Measurements from ENCODE around the gene PRDM16. TPM values are rescaled to one million over a fixed set of nuclear protein-coding genes. Genes with fewer than 3 reads are reported as not detected.

Gene PRDM16
- total RNA-seq, 1 donor from 2014 or later = not detected

DNA sequence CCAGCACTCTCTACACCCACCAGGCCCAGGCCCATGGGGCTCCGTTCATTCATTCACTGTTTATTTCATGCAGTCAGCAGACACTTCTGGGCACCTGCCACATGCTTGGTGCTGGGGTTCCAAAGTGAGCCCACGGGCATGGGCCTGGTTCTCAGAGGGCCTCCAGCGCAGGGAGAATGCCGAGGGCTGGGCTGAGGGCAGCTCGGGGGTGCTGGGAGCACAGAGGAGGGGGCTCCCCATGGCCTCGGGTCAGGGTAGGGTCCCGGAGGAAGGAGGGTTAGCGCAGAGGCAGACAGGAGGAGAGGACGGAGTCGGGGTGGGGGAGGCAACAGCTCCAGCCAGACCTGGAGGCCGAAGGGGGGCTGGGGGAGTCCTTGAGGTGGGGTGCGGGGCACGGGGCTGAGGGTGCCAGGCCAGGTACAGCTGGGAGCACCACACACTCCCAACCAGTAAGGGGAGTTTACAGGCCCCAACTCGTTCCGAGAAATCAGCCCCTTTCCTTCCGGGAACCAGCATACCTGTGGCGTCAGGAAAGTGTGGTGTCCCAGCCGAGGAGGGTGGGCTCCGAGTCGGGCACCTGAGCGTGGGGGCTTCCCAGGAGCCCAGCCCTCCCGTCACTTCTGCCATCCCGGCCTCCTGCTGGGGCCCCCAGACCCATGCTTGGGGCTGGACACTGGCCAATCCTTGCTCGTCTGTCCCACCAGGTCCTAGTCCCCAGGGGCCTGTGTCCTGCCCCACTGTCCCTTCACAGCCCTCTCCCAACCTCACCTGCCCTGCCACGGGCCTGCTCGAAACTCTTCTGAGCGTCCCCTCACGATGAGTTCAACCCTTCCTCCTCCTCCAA is 396.3 kb downstream of the PRDM16 start:
- DNase-seq (ENCODE audit: low read depth) = no peak

DNA sequence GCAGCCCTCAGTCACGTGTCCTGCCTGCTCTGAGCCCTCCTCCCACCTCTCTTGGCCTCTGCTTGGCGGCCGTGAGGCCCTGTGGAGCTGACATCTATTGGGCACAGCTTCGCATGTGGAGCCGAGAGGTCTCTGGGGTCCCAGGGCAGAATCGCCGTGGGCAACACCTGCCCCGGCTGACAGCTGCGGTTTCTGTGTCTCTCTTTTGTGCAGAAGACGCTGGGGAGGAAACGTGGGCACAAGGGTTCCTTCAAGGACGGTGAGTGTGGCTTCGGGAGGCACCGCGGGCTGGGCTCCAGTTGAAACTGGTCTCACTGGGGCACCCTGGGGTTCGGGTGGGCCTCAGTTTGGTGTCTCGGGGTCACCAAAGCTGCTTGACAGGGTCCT is 396.9 kb downstream of the PRDM16 start:
- DNase-seq (ENCODE audit: low read depth) = no peak

DNA sequence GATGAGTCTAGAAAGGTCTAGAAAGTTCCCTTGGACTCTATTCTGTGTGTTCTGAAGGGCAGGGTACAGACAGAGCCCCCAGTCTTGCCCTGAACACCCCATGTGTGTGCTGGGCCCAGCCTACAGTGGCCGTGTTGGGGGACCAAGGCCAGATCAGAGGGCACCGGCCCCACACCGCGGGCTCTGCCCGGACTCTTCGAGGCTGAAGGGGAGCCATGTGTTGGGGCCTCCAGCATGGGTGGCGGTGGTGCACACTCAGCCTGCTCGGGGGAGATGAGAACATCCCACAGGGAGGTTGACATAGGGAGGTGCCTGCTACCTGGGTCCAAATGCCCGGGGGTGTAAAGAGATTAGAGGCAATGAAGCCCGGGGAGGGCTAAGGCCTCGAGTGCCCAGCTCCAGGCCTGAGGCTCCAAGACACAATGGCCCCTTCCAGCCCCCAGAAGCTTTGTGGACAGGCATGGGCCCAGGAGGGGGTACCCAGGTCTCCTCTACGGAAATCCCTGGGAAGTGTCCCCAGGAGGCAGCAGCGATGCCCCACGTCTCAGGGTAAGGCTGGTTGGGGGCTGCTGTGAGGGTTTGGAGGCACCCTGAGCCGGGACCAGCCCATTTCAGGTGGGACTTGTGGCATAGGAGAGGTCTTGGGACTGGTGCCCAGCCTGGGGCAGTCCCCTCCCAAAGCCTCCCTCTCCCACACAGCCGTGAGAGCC is 397.5 kb downstream of the PRDM16 start:
- no peak for DNase-seq (ENCODE audit: low read depth)

DNA sequence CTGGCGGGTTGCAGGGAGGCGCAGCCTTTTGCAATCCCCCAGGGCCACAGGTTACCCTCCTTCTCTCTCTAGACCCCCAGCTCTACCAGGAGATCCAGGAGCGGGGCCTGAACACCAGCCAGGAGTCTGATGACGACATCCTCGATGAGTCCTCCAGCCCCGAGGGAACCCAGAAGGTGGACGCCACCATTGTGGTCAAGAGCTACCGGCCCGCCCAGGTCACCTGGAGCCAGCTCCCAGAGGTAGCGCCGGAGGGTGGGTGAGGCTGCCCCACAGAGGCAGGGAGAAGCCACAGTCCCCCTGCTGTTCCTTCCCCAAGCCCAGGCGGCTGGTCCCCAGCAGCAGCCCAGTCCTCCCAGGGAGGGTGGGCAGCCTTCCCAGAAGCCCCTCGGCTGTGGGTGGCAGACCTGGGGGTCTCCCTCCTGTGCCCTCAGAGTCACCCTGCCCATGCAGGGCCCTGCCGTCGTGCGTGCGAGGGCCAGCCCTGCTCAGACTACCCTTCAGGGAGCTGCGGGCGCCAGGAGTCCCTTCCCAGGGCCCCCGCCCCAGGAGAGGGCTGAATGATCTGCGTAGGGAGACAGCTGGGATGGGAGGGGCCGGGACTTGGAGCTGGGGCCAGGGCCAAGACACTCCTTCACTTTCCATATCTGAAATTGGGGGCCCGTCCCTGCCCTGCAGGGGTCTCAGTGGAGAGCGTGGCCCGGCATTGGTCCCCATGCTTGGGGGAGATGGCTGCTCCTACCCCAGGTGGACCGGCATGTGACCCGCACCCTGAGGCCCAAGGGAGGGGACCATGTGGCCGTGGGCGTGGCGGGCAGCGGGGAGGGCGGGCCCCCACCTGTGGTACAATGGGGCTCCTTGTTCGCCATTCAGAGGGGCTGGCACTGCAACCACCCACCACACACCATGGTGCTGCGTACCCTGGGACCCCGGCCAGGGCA is 398.4 kb downstream of the PRDM16 start:
- no peak for DNase-seq (ENCODE audit: low read depth)

DNA sequence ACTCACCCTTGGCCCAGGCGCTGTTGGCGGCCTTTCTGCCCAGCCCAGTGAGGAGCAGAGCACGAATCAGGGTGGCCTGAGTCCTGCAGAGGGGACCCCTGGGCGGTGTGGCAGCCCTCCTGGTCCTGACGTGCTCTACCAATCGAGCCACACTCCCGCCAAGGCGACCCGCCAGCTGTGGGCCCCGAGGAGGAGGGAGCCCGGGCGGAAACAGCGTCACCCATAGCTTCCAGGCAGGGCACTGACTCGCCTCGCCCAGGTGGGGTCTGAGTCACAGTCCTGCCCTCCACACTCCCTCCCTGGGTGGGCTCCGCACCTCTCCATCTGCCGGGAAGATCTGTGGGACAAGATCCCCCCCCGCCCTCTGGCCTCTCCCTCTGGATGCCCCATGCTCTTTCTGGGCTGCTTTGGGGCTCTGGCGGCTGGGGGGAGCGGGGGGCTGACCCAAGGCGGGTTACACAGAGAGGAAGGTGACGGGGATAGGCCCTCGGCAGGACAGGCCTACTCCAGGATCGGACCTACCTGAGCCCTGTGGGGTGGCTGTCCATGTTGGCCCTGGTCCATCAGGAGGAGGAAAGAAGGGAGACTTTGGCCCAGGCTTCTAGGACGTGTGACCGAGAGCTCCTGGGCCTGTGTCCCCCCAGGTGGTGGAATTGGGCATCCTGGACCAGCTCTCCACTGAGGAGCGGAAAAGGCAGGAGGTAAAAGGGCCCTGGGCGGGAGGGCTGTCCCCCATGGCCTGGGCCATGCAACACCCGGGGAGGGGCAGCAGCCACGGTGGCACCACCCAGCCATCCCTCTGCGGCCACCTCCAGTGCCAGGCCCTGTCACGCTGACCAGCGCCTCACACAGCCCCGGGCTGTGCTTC is 399.5 kb downstream of the PRDM16 start:
- DNase-seq (ENCODE audit: low read depth) = no peak

DNA sequence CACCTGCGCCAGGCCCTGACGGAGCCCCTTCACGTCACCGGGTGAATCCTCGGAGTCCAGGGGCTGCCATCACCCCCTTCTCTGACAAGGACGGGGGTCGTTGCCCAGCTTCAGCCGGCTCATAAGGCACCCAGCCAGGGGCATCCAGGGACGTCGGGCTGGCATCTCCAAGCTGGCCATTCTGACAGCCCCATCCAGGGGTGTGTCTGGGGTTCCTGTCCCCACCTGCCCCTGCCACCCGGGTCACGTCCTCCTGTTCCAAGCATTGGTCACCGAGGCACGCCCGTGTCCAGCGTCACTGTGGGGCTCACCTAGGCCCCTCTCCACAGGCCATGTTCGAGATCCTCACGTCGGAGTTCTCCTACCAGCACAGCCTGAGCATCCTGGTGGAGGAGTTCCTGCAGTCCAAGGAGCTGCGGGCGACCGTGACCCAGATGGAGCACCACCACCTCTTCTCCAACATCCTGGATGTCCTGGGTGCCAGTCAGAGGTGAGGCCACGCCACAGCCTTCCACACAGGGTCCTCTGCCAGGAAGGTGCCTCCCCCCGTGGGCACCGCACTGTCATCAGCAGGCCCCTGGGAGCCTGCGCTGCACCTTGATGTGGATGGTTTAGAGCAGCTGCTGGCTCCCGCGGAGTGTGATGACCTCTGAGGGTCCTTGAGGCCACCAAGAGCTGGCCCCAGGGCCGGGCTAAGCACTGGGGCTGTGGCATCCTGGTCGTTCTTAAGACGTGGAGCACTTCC is 400.3 kb downstream of the PRDM16 start:
- DNase-seq (ENCODE audit: low read depth) = no peak

DNA sequence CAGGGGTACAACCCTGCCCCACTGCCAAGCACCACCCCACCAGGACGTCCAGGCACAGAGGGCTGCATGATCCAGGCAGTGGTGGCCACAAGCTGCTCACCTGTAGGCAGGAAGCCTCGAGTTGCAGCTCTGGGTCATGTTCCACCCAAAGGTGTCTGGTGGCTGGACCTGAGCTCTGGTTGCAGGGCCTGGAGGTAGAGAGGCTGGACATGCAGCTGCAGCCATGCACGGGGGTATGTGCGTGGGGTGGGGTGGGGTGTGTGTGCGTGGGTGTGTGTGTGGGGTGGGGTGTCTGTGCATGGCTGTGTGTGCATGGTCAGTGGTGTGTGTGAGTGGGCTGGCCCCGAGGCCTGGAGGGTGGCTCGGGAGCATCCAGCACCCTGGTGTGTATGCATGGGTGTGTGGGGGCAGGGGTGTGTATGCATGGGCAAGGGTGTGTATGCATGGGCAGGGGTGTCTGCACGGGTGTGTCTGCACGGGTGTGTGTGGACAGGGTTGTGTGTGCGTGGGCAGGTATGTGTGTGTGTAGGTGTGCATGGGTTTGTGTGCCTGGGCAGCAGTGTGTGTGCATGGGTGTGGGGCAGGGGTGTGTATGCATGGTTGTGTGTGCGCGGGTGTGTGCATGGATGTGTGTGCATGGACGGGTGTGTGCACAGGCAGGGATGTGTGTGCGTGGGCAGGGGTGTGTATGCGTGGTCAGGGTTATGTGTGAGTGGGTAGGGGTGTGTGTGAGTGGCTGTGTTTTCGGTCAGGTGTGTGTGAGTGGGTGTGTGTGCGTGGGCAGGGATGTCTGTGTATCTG is 401.0 kb downstream of the PRDM16 start:
- DNase-seq (ENCODE audit: low read depth) = no peak

DNA sequence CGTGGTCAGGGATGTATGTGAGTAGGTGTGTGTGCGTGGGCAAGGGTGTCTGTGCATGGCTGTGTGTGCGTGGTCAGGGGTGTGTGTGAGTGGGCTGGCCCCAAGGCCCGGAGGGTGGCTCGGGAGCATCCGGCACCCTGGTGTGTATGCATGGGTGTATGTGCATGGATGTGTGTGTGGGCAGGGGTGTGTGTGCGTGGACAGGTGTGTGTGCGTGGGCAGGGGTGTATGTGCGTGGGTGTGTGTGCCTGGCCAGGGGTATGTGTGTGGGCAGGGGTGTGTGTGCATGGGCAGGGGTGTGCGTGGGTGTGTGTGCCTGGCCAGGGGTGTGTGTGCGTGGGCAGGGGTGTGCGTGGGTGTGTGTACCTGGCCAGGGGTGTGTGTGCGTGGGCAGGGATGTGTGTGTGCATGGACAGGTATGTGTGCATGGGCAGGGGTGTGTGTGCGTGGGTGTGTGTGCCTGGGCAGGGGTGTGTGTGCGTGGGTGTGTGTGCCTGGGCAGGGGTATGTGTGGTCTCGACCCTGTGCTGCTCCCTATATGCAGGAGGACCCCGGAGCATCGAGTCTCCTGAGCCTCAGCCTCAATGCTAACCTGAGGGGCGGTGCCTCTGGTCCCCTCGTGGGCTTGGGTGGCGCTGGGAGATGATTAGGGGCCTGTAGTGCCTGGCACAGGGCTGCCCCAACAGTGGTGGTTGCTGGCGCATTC is 401.8 kb downstream of the PRDM16 start:
- DNase-seq (ENCODE audit: low read depth) = no peak

DNA sequence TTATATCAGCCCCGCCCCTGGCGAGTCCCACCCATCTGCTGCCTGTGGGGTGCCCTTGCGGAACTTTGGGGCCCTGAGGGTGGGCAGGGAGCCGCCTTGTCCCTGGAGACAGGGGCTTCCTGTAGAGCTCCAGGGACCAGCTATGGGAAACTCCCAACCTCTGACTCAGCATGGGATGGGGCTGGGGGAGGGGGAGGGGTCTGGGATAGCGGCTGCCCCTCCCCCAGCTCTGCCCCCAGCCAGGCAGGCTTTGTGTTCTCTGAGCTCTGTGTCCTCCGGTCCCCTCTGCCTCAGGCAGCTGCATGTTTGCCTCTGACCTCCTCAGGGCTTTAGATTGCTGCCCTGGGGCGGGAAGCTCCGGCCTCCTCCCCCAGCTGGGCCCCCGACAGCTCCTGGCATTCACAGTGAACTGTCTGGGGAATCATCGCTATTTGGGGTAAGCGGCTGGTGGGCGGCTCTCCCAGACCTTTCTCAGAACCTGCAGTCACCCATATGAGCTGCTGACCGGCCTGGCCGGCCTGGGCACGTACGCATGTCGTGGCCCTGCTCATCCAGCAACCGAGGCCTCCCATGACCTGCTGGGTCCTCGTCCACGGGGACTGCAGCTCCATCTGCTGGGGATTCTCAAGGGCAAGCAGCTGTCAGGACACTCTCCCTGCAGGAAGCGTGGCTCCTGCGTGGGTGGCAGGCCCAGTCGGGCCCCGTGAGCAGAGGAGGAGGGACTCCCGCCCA is 402.5 kb downstream of the PRDM16 start:
- peak; percentile 16 for DNase-seq (ENCODE audit: low read depth)

DNA sequence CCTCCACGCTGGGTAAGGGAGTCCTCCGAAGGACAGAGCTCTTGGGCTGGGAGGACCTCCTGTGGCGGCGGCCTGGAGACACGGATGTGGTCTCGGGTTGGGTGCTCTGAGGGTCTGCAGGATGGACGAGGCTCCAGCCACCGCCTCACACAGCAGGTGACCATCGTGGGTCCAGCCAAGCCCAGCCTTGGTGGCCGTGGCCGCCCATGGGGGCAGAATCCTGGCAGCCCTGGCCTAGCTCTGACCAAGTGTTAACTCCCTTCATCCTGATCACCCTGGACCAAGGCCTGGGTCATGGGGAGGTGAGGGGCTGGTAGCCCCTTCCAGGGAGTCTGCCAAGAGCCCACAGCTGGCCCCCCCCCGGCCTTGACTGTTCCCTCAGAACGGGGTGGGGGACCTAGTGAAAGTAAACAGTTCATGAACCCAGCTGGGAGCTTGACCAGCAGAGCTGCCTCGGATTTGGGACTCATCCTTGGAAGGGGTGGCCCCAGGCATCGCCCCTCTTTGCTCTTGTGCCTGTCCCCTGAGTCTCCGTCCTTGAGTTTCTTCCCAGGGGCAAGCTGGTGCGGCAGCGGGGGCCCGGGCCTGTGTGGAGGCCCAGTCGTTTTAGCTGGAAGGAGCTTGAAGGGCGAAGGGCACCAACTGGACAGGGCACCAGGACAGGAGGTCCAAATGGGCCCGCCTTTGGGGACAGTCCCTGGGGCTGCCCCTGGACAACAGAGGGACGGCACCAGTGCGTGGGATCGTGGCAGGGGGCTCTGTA is 403.3 kb downstream of the PRDM16 start:
- no peak for DNase-seq (ENCODE audit: low read depth)

DNA sequence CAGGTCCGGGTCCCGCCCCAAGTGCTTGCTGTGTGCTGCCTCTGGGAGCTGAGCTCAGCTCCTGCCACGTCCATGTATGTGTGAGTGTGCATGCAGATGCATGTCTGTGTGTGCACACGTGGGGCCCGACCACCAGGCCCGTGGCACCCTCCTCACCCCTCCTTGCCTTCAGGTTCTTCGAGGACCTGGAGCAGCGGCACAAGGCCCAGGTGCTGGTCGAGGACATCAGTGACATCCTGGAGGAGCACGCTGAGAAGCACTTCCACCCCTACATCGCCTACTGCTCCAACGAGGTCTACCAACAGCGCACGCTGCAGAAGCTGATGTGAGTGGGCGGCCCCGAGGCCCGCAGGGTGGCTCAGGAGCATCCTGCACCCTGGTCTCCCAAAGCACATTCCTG is 403.9 kb downstream of the PRDM16 start:
- DNase-seq (ENCODE audit: low read depth) = no peak

DNA sequence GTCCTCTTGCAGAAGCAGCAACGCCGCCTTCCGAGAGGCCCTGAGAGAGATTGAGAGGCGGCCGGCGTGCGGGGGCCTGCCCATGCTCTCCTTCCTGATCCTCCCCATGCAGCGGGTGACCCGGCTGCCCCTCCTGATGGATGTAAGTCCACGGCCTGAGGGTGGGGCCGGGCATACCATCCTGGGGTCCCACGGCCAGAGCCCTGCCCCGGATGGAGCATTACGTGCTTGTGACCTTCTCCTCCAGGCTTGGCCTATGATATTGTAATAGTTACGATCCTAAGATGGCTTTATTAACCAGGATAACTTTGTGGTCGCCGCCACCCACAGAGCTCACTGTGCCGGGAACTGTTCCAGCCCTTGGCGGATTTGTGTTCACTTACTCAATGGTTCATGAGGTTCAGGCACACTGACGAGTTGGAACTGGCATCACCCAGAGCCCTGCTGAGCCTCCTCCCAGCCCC is 404.4 kb downstream of the PRDM16 start:
- peak; percentile 71 for DNase-seq (ENCODE audit: low read depth)

DNA sequence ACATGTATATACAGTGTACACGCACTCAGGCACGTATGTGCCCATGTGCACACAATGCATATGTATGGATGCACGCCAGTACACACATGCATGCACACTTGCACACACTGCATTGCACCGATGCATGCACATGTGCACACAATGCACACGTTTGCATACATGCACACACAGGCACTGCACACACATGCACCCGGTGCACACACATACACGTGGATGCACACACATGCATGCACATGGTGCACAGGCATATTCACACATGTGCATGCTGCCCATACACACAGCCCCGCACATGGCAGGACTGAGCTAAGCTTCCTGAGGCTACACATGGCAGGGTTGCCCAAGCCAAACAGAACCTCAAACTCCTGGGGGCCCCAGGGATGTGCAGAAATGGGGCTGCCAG is 405.0 kb downstream of the PRDM16 start:
- no peak for DNase-seq (ENCODE audit: low read depth)

DNA sequence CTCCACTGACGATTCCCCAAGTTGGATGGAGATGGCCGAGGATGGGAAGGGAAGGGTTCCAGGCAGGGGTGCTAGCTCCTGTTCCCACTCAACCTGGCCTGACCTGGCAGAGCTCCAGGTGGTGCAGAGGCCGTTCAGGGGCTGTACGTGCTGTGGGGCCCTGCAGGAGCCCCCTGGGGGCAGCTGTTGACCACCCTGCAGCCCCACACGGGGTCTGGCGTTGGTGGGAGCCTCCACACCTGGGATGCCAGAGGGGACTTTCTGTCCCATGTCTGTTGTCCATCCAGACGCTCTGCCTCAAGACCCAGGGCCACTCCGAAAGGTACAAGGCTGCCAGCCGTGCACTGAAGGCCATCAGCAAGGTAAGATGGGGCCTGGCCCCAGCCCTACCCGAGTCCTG is 405.4 kb downstream of the PRDM16 start:
- no peak for DNase-seq (ENCODE audit: low read depth)

DNA sequence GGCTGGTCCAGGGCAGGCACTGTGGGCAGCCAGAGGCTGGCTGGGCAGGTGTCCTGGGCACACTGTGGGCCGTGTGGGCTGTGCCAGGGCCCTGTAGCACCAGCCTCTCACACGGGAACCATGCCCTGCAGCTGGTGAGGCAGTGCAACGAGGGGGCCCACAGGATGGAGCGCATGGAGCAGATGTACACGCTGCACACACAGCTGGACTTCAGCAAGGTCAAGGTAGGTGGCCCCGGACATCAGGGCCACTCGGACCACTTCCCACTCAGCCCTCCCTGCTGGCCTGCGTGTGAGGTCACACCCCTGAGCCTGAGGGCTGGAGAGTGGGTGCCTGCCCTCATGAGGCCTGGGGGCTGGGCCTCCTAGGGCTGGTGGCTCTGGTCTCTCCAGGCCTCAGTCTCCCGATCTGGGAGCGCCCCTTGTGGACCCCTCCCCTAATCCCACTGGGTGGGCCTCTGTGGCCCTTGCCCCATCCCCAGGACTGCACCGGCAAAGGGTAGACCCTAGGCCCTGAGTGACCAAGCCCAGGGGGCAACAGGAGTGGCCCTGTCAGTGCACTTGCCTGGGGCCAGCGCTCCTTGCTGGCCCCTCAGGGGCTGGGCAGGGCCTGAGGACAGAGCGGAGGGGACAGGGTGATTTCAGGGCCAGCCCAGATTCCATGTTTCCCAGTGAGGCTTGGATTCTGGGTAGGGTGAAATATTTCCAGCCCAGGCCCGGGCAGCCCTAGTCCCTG is 407.0 kb downstream of the PRDM16 start:
- DNase-seq (ENCODE audit: low read depth) = no peak

DNA sequence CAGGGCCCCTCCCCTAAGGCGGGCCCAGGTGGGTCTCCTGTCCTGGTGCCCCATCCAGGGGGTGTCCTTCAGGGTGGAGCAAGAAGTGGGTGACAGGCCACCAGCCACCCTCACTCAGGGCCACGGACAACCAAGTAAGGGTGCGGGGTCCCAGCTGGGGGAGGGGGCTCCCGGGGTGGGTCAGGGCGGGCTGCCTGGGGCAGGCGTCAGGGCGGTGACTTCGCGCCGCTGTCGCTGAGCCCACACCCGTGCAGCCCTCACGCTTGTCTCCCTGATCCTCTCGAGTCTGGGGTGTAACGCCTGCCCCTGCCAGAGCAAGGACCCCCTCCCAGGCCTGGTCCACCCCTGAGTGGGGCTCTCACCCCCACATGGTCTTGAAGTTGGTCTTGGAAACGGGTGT is 407.7 kb downstream of the PRDM16 start:
- DNase-seq (ENCODE audit: low read depth) = no peak
